ACC112 (cell line): Measurements from ENCODE around the gene NLRP6.
A peak's percentile ranks its signal among the peaks of the same experiment; 100 is the strongest.
"Not testable (repeated sequence)": the region's sequence is repeated elsewhere in the genome, so short reads cannot be mapped to it uniquely, and the experiment has no call there.

Source experiments
- H2AFZ ChIP-seq: fragments of 200-600 bp; sonication (generic); one replicate; pipeline ENCODE4 v1.6.0; 2017; ENCODE audit warnings: antibody characterized with exemption, low read length; ENCODE audit not compliant: unreplicated experiment
- H3K27ac ChIP-seq: fragments of 200-600 bp; sonication (generic); 2 replicates; pipeline ENCODE4 v1.5.1; 2014; ENCODE audit warnings: low read depth, mild to moderate bottlenecking, antibody characterized with exemption, low read length, moderate library complexity
- H3K27me3 ChIP-seq: fragments of 200-600 bp; sonication (generic); 2 replicates; pipeline ENCODE4 v1.6.1; 2014; ENCODE audit warnings: mild to moderate bottlenecking, antibody characterized with exemption, low read length, moderate library complexity, mixed read lengths; ENCODE audit not compliant: insufficient read depth
- H3K36me3 ChIP-seq: fragments of 200-600 bp; sonication (generic); 2 replicates; pipeline ENCODE4 v1.6.1; 2016; ENCODE audit warnings: mild to moderate bottlenecking, antibody characterized with exemption, low read length, moderate library complexity, mixed read lengths; ENCODE audit not compliant: insufficient read depth
- H3K4me1 ChIP-seq: fragments of 200-600 bp; sonication (generic); one replicate; pipeline ENCODE4 v1.6.1; 2016; ENCODE audit warnings: low read length, mixed read lengths; ENCODE audit not compliant: insufficient read depth, unreplicated experiment, control insufficient read depth
- H3K4me3 ChIP-seq: fragments of 200-600 bp; sonication (generic); 2 replicates; pipeline ENCODE4 v1.5.1; 2014; ENCODE audit warnings: mild to moderate bottlenecking, low read depth, low read length
- H3K79me2 ChIP-seq: fragments of 200-600 bp; sonication (generic); one replicate; pipeline ENCODE4 v1.6.0; 2016; ENCODE audit warnings: low read length; ENCODE audit not compliant: control insufficient read depth, unreplicated experiment, insufficient read depth

The NLRP6 gene

GRCh38 chr11:328012-328411 lies 49.8 kb downstream of the NLRP6 start:
- Histone ChIP-seq H3K79me2 (no peaks in the 10 kb centered on the region), H3K27ac (no peak overlapping the region), H3K4me1 (peaks cover 29% of the 10 kb centered on the region), H3K4me3 (no peak overlapping the region), H3K36me3 (no peaks in the 10 kb centered on the region), H3K27me3 (no peaks in the 10 kb centered on the region), H2AFZ (no peak overlapping the region)

DNA sequence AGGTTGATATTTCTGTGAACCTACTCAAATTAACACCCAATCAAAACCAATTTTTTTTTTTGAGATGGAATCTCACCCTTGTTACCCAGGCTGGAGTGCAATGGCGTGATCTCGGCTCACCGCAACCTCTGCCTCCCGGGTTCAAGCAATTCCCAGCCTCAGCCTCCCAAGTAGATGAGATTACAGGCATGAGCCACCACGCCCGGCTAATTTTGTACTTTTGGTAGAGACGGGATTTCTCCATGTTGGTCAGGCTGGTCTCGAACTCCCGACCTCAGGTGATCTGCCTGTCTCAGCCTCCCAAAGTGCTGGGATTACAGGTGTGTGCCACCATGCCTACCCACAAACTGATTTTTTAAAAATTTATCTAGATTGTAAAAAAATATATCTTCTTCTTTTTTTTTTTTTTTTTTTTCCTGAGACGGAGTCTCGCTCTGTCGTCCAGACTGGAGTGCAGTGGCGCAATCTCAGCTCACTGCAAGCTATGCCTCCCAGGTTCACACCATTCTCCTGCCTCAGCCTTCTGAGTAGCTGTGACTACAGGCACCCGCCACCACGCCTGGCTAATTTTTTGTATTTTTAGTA lies 50.4 kb downstream of the NLRP6 start:
- peaks cover 29% of the 10 kb centered on the region for H3K4me1 ChIP-seq
- H2AFZ ChIP-seq, H3K27ac ChIP-seq, H3K4me3 ChIP-seq, H3K36me3 ChIP-seq, H3K79me2 ChIP-seq, H3K27me3 ChIP-seq: not testable (repeated sequence)

- Histone ChIP-seq H3K4me3 (no peak overlapping the region), H3K79me2 (no peaks in the 10 kb centered on the region), H3K4me1 (peaks cover 21% of the 10 kb centered on the region), H3K27me3 (no peaks in the 10 kb centered on the region), H3K36me3 (no peaks in the 10 kb centered on the region), H3K27ac (no peak overlapping the region), H2AFZ (no peak overlapping the region)
Measured at GRCh38 chr11:329886-330253, 51.7 kb downstream of the NLRP6 start.

DNA sequence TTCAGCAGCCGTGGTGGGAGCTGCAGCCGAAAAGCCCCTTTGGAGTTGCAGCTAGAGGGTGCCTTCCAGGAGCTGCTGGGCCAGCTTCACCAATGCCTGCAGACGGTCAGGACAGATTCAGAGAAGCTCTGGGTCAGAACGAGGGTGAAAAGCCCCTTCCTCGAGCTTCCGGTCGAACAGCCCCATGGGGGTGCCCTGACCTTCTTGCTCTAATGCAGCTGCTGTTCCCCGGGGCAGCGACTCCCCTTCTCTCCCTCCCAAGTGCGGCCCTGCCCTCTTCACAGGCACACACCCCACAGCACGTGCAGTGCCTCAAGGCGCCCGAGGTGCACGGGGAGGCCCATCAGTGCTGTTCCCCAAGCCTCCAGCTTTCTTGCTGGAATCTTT lies 52.1 kb downstream of the NLRP6 start:
- Histone ChIP-seq H3K27ac (no peak overlapping the region), H3K79me2 (no peaks in the 10 kb centered on the region), H3K4me3 (no peak overlapping the region), H2AFZ (no peak overlapping the region), H3K4me1 (peaks cover 21% of the 10 kb centered on the region), H3K36me3 (no peaks in the 10 kb centered on the region), H3K27me3 (no peaks in the 10 kb centered on the region)

DNA sequence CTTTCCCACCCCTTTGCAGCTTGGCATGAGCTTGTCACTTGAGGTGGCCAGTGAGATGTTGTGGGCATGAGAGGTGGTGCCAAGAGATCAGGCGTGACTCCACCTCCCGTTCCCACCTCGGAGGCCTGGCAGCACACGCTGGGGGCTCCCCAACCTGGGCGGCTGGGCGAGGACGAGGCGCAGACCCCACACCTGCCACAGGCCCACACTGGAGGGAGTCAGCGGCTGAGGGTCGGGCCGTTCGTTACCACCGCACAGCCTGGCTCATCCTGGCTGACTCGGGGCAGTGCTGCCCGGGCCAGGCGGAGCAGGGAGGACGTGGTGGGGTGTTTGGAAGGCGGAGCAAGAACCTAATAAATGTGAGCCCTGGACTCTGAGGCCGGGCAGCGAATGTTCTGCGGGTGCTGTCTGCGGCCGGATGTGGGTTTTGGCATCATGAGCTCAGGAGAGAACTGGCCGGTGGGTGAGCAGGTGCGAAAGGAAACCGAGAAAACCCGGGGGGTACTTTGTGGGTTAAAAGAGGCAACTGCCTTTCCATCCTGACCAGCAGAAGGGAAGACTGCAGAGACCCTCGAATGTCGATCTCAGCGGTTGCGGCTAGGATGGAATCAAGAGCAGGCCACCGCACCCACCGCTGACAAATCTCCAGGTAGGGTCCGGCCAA lies 52.6 kb downstream of the NLRP6 start:
- no peaks in the 10 kb centered on the region for H3K79me2 ChIP-seq
- H2AFZ ChIP-seq, result no peak overlapping the region
- no peak overlapping the region for H3K4me3 ChIP-seq
- peaks cover 23% of the 10 kb centered on the region for H3K4me1 ChIP-seq
- no peaks in the 10 kb centered on the region for H3K27me3 ChIP-seq
- no peak overlapping the region for H3K27ac ChIP-seq
- H3K36me3 ChIP-seq, result no peaks in the 10 kb centered on the region

DNA sequence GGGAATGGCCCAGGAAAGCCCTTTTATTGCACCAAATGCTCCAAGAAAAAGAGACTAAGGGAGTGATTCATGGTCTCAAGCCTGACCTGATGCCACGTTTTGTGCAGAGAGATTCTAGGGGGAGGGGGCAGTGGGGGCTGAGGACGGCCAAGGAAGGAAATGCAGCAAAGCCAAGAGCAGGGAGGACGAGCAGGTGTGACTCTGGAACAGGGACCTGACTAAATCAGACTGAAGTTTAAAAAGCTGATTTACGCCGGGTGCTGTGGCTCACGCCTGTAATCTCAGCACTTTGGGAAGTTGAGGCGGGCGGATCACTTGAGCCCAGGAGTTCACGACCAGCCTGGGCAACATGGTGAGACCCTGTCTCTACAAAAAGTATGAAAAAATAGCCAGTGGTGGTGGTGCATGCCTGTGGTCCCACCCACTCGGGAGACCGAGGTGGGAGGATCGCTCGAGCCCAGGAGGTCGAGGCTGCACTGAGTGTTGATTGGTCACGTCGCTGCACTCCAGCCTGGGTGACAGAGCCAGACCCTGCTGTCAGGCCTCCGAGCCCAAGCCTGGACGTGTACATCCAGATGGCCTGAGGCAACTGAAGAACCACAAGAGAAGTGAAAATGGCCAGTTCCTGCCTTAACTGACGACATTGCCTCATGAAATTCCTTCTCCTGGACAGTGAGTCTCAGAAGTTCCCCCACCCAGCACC lies 53.3 kb downstream of the NLRP6 start:
- Histone ChIP-seq H3K79me2 (no peaks in the 10 kb centered on the region), H2AFZ (no peak overlapping the region), H3K4me1 (peaks cover 19% of the 10 kb centered on the region), H3K27me3 (no peaks in the 10 kb centered on the region), H3K36me3 (no peaks in the 10 kb centered on the region), H3K4me3 (no peak overlapping the region), H3K27ac (no peak overlapping the region)

- Histone ChIP-seq H3K79me2 (no peaks in the 10 kb centered on the region), H3K4me3 (no peak overlapping the region), H3K4me1 (peaks cover 8% of the 10 kb centered on the region), H3K27me3 (no peaks in the 10 kb centered on the region), H3K27ac (no peak overlapping the region), H3K36me3 (no peaks in the 10 kb centered on the region), H2AFZ (no peak overlapping the region)
Measured at GRCh38 chr11:332651-333480, 54.7 kb downstream of the NLRP6 start.

DNA sequence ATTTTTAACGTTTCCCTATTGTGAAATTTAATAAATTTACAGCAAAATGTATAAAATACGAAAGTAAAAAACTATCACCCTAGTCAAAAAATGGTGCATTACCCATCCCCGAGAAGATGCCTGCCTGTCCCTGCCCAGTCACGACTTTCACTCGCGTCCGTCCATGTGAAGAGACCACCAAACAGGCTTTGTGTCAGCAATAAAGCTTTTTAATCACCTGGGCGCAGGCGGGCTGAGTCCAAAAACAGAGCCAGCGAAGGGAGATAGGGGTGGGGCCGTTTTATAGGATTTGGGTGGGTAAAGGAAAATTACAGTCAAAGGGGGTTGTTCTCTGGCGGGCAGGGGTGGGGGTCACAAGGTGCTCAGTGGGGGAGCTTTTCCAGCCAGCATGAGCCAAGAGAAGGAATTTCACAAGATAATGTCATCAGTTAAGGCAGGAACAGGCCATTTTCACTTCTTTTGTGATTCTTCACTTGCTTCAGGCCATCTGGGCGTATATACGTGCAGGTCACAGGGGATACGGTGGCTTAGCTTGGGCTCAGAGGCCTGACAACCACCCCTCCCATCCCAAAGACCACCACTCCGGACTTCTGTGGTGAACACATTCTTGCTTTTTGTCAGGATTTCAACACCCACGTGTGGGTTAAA lies 55.5 kb downstream of the NLRP6 start:
- not testable (repeated sequence) for H3K27me3 ChIP-seq, H3K79me2 ChIP-seq, H3K4me3 ChIP-seq, H3K36me3 ChIP-seq, H3K4me1 ChIP-seq, H3K27ac ChIP-seq
- H2AFZ ChIP-seq, result peak overlapping the region; percentile 12

DNA sequence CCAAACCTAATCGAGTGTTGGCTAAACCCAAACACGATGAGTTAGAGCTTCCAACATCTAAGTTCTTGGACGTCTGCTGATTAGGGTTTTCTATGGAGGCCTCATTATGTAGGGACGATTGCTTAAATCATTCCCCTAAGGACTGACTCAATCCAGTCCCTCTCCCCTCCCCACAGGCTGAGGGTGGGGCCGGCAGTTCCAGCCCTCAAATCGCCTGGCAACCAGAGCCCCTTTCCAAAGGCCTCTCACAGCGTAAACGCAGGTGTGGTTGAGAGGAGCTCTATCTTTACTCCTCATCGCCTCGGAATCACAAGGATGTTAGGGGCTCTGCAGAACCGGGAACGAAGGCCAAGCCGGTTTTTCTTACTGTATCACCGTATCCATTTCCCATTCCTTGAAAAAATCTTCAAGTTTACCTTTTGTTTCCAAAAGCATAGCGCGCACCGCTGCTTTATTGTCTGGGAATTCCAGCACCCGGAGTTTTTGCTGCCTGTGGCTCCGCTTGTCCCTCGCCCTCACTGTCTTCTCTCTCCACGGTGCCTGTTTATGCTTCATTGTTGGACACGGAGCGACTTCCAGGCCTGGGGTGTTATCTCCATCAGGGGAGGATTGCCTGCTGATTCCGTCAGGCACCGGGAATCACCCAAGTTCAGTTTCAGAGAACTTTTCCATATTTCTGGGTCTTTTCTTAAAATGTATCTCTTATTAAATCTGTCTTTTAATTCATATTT lies 56.2 kb downstream of the NLRP6 start:
- H3K27me3 ChIP-seq, result no peaks in the 10 kb centered on the region
- H2AFZ ChIP-seq, result peak overlapping the region; percentile 12
- H3K36me3 ChIP-seq, result no peaks in the 10 kb centered on the region
- no peak overlapping the region for H3K4me3 ChIP-seq
- no peaks in the 10 kb centered on the region for H3K79me2 ChIP-seq
- H3K27ac ChIP-seq, result no peak overlapping the region
- peaks cover 8% of the 10 kb centered on the region for H3K4me1 ChIP-seq
